C1 segment of cervical spinal cord (tissue), 14 donors: ENCODE data around the gene CCL27.

Experiments used
- DNase-seq, 14 donors: peaks; one replicate each; lab custom pipeline; 2025; lab: John Stamatoyannopoulos, UW

The CCL27 gene

DNA sequence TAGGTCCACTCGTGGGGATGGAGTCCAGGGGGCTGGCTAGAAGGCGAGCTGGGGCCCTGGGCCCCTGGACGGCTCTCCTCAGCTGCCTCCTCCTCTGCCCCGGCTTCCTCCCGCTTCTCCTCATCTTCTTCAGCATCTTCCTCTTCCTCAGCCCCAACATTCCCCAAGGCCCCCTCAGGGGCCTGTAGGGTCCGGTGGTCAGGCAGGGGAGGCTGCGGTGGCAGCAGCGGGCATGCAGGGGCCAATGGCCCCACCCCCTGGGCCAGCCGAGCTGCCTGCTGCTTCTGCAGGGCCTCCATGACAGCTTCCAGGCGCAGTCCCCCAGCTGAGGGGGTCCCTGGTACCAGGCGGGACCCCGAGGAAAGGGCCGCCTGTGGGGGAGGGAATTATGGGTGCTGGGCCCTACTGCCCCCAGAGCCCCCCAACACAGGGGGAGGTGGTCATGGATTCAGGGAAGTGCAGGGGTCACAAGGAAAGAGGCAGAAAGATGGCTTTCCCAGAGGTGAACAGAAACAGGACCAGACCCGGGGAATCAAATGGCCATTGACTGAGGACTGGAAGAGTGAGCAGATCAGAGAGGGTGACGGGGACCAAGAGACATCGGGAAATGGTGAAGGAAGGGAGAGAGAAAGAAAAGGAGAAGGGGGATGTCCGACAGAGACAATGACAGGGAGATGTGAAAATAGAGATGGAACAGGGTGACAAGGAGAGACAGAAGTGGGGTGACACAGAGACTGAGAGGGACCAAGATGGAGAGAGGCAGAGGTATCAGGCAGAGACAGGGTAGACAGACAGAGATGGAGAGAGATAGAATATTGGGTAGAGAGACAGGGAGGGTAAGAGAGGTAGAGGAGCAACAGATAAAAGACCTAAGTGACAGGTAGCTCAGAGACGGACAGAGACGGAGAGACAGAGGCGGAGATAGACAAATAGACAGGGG lies 34.5 kb downstream of the CCL27 start:
- no peak for DNase-seq

DNA sequence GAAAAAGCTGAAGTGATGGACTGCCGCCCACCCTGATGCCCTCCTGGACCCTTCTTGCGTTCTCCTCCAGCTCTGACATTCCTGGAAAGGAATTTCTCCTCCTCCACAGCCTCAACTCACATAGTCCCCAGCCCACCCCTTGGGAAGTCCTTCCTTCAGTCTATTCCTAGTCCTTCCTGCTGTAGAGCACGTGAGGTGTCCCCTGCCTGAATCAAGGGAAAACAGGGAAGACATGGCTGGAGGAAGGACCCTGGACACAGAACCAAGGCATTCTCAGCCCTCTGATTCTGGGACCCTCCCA lies 37.3 kb downstream of the CCL27 start:
- DNase-seq, result no peak

DNA sequence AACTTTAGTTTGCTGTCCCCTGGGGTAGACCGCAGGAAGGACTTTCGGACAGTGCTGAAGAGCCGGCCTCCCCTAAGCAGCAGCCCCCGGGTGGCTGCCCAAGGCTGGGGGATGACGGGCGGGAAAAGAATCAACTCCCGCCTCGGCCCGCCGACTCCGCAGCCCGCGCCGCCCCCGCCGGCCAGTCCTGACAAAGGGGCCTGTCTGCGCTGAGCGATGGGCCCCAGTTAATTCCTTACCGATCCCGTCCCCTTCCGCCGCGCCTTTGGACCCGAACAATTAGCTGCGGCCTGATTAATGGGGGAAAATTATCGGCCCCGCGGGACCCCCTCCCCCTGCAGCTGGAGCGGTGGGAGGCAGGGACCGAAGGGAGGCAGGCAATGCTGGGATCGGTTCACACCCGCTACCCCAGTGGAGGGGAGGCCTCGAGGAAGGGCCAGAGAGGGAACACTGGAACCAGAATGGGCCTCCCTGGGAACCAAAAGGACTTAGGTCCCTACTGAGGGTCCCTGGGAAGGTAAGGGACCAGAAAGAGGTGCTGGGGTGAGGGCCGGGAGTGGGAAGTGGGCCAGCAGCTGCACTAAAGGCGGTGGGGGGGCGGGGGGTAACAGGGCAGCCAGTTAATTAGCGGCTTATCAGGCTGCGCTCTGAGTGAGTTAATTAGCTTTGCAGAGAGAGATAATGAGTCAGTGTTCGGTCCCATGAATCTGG lies 37.8 kb downstream of the CCL27 start:
- DNase-seq, result no peak

DNA sequence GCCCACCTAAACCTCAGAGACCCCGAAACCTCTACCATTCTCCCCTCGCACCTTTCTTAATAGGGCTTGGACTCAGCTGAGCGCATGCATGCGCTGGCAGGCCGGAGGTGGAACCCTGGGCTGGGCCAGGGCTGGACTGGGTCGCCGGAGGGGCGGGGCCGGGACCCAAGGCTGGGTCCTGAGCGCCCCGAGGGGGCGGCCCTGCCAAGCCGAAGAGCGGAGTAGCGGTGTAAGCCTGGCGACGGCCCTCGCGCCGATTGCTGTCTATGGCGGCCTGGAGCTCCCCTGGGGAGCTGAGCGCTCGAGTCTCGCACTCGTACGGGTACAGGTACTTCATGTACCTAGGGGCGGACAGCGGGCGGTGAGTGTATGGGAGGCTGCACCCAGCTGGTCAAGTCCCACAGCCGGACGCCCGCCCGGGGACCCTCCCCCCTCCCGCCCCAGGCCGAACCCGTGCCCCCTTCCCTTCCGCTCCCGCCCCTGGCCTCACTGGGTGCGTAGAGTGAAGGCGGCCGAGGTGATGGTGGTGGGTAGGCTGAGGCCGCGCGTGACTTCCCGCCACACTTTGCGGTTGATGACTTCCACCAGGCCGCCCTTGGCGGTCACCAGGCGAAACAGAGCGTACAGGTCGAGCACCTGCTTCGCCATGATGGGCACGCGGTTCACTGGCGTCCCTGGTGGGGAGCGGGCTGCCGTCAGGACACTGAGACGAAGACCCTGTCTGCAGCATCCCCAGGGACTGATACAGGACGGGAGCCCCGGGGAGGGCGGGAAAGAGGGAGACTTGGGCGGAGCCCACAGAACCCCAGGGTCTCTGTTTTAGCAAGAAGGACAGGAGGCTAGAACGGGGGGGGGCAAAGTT lies 38.9 kb downstream of the CCL27 start:
- no peak for DNase-seq

DNA sequence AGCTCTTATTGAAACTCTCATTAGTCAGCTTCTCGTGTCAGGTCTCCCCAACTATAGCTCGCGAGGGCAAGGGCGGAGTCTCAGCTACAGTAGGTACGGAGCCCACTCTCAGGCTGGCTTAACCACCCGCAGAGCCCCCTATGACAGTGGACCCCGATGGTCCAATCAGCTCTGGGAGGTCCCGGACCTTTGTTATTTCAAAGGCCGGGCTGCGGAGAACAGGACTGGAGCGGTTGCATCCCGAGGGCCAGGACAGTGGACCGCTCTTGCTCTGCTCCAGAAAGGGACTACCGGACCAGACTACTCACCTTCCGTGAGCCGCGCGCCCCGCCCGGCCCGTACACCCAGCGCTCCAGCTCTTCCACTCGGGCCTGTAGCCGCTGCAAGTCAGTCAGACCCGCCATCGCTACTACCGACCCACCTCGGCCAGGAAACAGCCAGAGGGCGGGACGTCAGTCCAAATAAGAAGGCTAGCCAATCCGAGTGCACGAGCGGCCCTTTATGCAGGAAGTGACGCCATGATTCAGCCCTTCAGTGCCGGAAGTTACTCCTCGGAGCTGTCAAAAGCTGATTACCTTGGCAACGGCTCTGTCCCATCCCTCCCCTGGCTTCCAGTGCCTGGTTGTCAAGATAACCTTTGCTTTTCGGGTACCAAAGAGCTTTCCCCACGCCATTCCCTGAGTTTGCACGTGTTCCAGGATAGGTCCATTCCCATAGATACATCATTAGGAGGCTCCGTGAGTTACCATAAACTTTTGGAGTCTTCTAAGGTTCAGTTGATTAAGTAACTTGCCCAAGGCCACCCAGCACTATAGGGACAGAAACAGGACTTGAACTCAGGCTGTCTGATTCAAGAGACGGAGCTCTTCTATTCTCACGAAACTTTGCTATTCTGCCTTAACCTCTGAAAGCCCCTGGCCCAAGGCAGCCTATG lies 42.1 kb downstream of the CCL27 start, which contains the start of gene DCTN3:
TSS of gene DCTN3 (minus strand) at position 435 of the 934 bp plus-strand sequence. CDS start at position 404, 31 bp downstream.
- peak; percentile 26 to 95 (median 86) for DNase-seq

DNA sequence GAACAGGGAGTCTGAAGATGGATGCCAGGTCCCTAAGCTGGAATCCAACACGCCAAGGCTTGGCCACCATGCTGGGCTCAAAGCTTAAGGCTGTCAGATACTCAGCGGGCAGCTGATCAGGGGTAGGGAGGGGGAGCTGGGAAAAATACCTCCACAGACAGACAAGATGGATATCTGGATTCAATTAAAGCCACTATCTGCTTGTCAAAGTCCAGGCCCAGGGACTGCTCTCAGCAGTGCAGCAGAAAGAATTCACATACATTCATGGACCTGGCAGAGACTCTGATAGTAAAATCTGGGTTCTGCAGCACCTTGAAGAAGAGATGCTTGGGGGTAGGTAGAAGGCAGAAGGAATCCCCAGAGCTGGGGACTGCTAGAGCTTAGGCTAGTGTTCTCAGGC lies 47.3 kb downstream of the CCL27 start:
- DNase-seq, result no peak

DNA sequence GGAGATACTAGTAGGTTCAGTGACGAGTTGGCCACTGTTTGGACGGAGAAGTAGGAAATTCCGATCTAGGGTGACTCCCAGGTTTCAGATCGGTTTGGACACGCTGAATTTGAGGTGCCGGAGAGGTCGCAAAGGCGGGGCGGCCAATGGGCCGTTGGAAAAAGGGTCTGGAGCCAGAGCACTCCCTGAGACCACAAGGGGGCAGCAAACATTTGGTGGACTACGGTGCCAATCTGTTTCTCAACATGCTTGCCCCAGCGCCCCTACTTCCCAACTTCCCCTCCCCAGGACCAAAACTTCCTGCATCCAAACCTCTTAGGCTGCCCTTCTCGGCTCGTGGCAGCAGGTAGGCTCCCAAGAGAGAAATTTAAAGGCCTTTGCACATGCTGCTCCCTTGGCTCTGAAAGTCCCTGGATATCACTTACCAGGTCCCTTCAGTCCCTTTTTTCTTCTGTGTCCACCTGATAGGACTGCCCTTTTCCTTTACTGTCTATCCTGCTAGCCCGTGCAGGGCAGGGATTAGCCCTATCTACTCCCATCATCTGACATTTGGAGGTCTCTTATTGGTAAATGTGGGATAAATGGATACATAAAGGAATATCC lies 49.6 kb downstream of the CCL27 start:
- peak in 12 of 14 donors; percentile 21 to 70 (median 59) for DNase-seq
